Measurements from ENCODE around the gene NOL11. TPM values are rescaled to one million over a fixed set of nuclear protein-coding genes. Genes with fewer than 3 reads are reported as not detected.
"Not testable (repeated sequence)": the region's sequence is repeated elsewhere in the genome, so short reads cannot be mapped to it uniquely, and the experiment has no call there.

The NOL11 gene
- total RNA-seq, 1 experiment from 2014 or later = 106 TPM

DNA sequence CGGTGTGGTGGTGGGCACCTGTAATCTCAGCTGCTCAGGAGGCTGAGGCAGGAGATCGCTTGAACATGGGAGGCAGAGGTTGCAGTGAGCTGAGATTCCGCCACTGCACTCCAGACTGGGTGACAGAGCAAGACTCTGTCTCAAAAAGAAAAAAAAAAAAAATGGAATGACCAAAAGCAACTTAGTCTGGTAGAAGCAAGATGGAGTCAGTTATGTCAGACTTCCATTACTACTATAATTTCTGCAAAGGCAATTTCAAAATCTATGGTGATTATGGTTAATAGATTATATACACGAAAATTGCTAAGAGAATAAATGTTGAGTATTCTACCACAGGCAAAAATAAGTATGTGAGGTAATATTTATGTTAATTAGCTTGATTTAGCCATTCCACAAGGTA is 32.3 kb downstream of the NOL11 start:
- in situ Hi-C loops (cut with HindIII; ENCODE audit: low sequenced_read_pairs) = no loop called here
- no peak for DNase-seq (ENCODE audit: low spot score)

DNA sequence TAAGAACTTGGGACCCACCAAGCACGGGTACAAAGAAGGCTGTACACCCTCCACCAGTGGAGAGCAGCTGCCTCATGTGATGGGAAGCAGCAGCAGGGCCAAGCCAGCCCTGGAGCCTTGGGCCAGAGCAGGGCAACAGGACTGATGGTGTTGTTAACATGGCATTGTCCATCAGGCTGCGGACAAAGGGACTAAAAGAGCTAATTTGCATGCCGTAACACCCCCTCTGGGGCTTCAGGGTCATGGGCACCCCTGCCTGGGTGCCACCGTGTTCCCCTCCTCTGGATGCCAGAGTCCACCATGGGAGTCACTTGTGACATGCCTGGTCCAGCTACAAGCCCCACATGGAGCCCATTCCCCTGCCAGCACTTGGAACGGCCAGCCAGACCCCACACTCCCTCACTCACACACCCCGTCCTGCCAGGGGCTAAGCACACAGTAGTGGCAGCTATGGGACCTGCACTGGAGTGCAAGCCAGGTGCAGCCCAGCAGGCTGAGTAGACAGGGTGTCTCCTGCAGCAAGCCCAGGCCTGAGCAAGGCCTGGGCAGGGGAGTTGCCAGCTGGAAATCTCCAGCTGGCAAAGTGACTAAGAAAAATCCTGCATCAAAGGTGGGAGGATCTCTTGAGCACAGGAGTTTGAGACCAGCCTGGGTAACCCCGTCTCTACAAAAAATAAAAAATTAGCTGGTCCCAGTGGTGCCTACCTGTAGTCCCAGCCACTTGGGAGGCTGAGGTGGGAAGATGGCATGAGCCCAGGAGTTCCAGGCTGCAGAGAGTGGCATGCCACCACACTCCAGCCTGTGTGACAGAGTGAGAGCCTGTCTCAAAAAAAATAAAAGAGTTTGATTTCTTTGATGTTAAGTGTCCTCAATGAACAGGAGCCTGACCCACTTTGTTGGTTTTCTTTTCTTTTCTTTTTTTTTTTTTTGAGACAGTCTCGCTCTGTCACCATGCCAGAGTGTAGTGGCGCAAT is 33.7 kb downstream of the NOL11 start:
- in situ Hi-C loops (cut with HindIII; ENCODE audit: low sequenced_read_pairs) = no loop called here
- no peak for DNase-seq (ENCODE audit: low spot score)

- in situ Hi-C loops (cut with HindIII; ENCODE audit: low sequenced_read_pairs); DNase-seq (ENCODE audit: low spot score): not testable (repeated sequence)
Observed at GRCh38 chr17:67752160-67752559, 34.4 kb downstream of the NOL11 start.

DNA sequence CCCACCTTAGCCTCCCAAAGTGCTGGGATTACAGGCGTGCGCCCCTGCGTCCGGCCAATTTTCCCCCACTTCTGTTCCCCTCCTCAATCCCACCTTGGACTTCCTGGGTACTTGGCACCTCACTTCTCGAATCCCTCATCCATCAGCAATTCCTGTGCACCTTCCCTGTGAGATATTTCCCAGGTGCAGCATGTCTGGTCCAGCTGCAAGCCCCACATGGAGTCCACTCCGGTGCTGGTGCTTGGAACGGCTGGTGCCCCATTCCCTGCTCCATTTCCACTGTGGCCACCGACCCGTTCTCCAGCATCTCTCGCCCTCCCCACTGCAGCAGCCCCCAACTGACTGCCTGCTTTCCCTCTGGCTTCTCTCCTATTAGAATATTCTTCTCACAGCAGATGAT is 35.3 kb downstream of the NOL11 start:
- DNase-seq (ENCODE audit: low spot score) = no peak

GRCh38 chr17:67754001-67754400 is 36.3 kb downstream of the NOL11 start:
- DNase-seq (ENCODE audit: low spot score) = no peak
- in situ Hi-C loops (cut with HindIII; ENCODE audit: low sequenced_read_pairs) = no loop called here

More for the DNA sequence above, 35.3 kb downstream of the NOL11 start:
- in situ Hi-C loops (cut with HindIII; ENCODE audit: low sequenced_read_pairs) = no loop called here

DNA sequence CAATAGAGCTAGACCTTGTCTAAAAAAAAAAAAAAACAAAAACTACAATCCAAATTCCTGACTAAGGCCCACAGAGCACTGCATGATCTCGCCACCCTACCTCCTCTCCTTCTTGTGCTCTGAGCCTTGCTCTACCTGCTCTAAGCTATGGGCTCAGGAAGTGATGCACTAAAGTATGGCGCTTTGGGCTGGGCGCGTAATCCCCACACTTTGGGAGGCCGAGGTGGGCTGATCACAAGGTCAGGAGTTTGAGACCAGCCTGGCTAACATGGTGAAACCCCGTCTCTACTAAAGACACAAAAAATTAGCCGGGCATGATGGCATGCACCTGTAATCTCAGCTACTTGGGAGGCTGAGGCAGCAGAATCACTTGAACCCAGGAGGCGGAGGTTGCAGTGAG is 37.0 kb downstream of the NOL11 start:
- DNase-seq (ENCODE audit: low spot score); in situ Hi-C loops (cut with HindIII; ENCODE audit: low sequenced_read_pairs): not testable (repeated sequence)

DNA sequence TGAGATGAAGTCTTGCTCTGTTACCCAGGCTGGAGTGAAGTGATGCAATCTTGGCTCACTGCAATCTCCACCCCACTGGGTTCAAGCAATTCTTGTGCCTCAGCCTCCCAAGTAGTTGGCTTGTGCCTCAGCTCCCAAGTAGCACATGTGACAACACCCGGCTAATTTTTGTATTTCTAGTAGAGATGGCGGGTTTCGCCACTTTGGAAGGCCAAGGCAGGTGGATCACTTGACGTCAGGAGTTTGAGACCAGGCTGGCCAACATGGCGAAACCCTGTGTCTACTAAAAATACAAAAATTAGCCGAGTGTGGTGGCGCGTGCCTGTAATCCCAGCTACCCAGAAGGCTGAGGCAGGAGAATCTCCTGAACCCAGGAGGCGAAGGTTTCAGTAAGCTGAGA is 39.0 kb downstream of the NOL11 start:
- in situ Hi-C loops (cut with HindIII; ENCODE audit: low sequenced_read_pairs); DNase-seq (ENCODE audit: low spot score): not testable (repeated sequence)

GRCh38 chr17:67759355-67760171 is 41.8 kb downstream of the NOL11 start:
- DNase-seq (ENCODE audit: low spot score) = no peak
- in situ Hi-C loops (cut with HindIII; ENCODE audit: low sequenced_read_pairs) = no loop called here

DNA sequence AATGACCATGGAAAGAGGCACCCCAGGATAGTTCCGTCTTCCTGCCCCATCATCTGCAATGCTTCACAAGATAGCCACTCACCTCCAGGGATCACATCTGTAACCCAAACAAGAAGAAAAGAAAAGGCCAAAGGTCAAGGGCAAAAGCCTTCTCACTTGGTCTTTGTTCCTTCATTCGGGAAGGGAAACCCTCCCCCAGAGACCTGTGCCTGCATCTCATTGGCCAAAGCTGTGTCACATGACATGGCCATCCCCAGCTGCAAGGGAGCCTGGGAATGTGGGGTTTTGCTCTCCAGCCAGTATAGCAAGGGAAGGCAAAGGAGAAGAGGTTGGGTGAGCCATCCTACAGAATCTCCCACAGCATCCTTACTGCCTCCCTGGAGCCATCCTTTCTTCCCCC is 47.9 kb downstream of the NOL11 start:
- DNase-seq (ENCODE audit: low spot score) = no peak
- in situ Hi-C loops (cut with HindIII; ENCODE audit: low sequenced_read_pairs) = no loop called here

GRCh38 chr17:67769231-67769630 is 51.5 kb downstream of the NOL11 start:
- in situ Hi-C loops (cut with HindIII; ENCODE audit: low sequenced_read_pairs) = no loop called here
- no peak for DNase-seq (ENCODE audit: low spot score)

GRCh38 chr17:67770539-67770938 is 52.8 kb downstream of the NOL11 start:
- no peak for DNase-seq (ENCODE audit: low spot score)

GRCh38 chr17:67772679-67773078 is 54.9 kb downstream of the NOL11 start:
- DNase-seq (ENCODE audit: low spot score) = no peak
- in situ Hi-C loops (cut with HindIII; ENCODE audit: low sequenced_read_pairs) = no loop called here

More at GRCh38 chr17:67770539-67770938, 52.8 kb downstream of the NOL11 start:
- in situ Hi-C loops (cut with HindIII; ENCODE audit: low sequenced_read_pairs) = no loop called here

DNA sequence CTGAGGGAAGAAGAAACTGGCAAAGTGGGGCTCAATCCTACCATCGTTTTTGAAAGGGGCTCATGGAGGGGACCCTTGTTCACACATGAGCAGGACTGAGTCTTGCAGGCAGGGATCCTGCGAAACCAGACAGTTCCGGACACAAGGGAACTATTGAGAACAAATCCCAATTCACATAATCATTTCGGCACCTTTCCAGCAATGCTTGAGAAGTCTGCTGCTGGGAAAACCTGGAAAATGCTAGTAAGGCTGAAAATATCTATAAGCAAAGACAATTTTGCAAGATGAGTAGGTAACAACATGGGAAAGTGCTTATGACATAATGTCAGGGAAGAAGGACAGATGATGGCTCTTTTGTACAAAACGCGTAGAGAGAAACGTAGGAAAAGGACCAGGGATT is 55.5 kb downstream of the NOL11 start:
- no peak for DNase-seq (ENCODE audit: low spot score)
- in situ Hi-C loops (cut with HindIII; ENCODE audit: low sequenced_read_pairs) = no loop called here

DNA sequence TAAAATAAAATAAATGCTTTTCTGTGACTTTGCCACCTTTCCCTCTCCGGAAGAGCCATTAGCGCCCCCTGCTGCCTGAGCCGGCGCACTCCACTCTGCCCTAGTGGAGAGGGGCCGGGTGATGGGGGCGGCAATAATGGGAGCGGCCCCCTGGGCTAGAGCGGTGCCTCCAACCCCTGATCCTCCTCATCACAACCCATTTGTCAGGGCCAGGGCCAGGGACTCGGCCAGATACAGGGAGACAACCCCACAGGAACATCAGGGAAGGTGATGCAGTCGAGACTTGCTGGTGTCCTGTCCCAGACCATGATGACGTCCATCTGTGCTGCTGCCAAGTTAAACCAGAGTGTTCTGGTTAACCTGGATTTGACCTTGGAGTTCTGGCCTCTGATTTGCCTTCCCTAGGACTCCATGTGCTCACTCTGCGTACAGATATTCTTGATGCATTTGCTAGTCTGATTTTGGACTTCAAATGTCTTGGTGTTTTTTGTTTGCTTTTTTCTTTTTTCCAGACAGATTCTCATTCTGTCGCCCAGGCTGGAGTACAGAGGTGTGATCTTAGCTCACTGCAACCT is 61.4 kb downstream of the NOL11 start:
- DNase-seq (ENCODE audit: low spot score) = peak; percentile 7
- in situ Hi-C loops (cut with HindIII; ENCODE audit: low sequenced_read_pairs) = no loop called here

- in situ Hi-C loops (cut with HindIII; ENCODE audit: low sequenced_read_pairs) = no loop called here
- no peak for DNase-seq (ENCODE audit: low spot score)
Observed at GRCh38 chr17:67784364-67785121, 66.8 kb downstream of the NOL11 start.

DNA sequence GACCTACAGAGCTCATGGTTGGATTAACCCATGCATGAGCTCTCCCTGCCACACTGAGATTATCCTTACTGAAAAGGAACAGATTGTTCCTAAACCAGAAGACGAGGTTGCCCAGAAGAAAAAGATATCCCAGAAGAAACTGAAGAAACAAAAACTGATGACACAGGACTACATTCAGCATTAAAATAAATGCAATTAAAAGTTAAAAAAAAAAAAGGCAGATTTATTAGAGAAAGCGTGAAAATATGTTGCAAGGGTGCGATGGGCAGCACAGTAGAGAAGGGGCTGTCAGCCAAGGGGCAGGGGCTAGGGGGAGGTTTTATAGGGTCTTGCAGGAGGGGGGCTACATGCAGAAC is 67.4 kb downstream of the NOL11 start:
- no peak for DNase-seq (ENCODE audit: low spot score)
- in situ Hi-C loops (cut with HindIII; ENCODE audit: low sequenced_read_pairs) = no loop called here

GRCh38 chr17:67785504-67785903 is 67.8 kb downstream of the NOL11 start:
- in situ Hi-C loops (cut with HindIII; ENCODE audit: low sequenced_read_pairs) = no loop called here
- DNase-seq (ENCODE audit: low spot score) = no peak
